ENCODE measurements around the gene BAZ2B.

BAZ2B gene

GRCh38 chr2:159462201-159462785 is 154.1 kb downstream of the BAZ2B start:
- peak; percentile 10 for DNase-seq (ENCODE audit: low read depth)

- no peak for DNase-seq (ENCODE audit: low read depth)
Measured at GRCh38 chr2:159461076-159461475, 155.3 kb downstream of the BAZ2B start.

GRCh38 chr2:159460227-159460626 is 156.1 kb downstream of the BAZ2B start:
- no peak for DNase-seq (ENCODE audit: low read depth)

- peak; percentile 15 for DNase-seq (ENCODE audit: low read depth)
Measured at GRCh38 chr2:159459279-159459678, 157.1 kb downstream of the BAZ2B start.

- no peak for DNase-seq (ENCODE audit: low read depth)
Measured at GRCh38 chr2:159457589-159457988, 158.8 kb downstream of the BAZ2B start.

GRCh38 chr2:159456500-159457426 is 159.6 kb downstream of the BAZ2B start:
- peak; percentile 45 for DNase-seq (ENCODE audit: low read depth)

- peak; percentile 1 for DNase-seq (ENCODE audit: low read depth)
Measured at GRCh38 chr2:159455330-159455918, 160.9 kb downstream of the BAZ2B start.

GRCh38 chr2:159454185-159454584 is 162.2 kb downstream of the BAZ2B start:
- peak; percentile 45 for DNase-seq (ENCODE audit: low read depth)

GRCh38 chr2:159450180-159450579 is 166.2 kb downstream of the BAZ2B start:
- DNase-seq (ENCODE audit: low read depth) = peak; percentile 1

- DNase-seq (ENCODE audit: low read depth) = peak; percentile 9
Measured at GRCh38 chr2:159449504-159450124, 166.7 kb downstream of the BAZ2B start.

GRCh38 chr2:159446817-159447216 is 169.5 kb downstream of the BAZ2B start:
- no peak for DNase-seq (ENCODE audit: low read depth)

- DNase-seq (ENCODE audit: low read depth) = no peak
Measured at GRCh38 chr2:159446201-159446600, 170.1 kb downstream of the BAZ2B start.

- no peak for DNase-seq (ENCODE audit: low read depth)
Measured at GRCh38 chr2:159445307-159445706, 171.0 kb downstream of the BAZ2B start.

- DNase-seq (ENCODE audit: low read depth) = no peak
Measured at GRCh38 chr2:159444754-159445153, 171.6 kb downstream of the BAZ2B start.

GRCh38 chr2:159442159-159442852 is 174.0 kb downstream of the BAZ2B start:
- DNase-seq (ENCODE audit: low read depth) = no peak

GRCh38 chr2:159441182-159441581 is 175.2 kb downstream of the BAZ2B start:
- no peak for DNase-seq (ENCODE audit: low read depth)

GRCh38 chr2:159439421-159439820 is 176.9 kb downstream of the BAZ2B start:
- DNase-seq (ENCODE audit: low read depth) = no peak

GRCh38 chr2:159438720-159439353 is 177.5 kb downstream of the BAZ2B start:
- DNase-seq (ENCODE audit: low read depth) = no peak

- no peak for DNase-seq (ENCODE audit: low read depth)
Measured at GRCh38 chr2:159438284-159438683, 178.1 kb downstream of the BAZ2B start.

- DNase-seq (ENCODE audit: low read depth) = no peak
Measured at GRCh38 chr2:159432610-159433009, 183.7 kb downstream of the BAZ2B start.

- no peak for DNase-seq (ENCODE audit: low read depth)
Measured at GRCh38 chr2:159427048-159427447, 189.3 kb downstream of the BAZ2B start.

Measured in iris pigment epithelial cell (primary cell).